ENCODE data around the gene DPEP2.
"Not testable (repeated sequence)": the region's sequence is repeated elsewhere in the genome, so short reads cannot be mapped to it uniquely, and the experiment has no call there.

- not testable (repeated sequence) for TF ChIP-seq CTCF (IDR thresholded peaks at IDR 0.05; ENCODE audit: low read length); EZH2 (IDR thresholded peaks at IDR 0.05; ENCODE audit: borderline replicate concordance, low read length)
These were observed 30.8 kb upstream of the DPEP2 start for GRCh38 chr16:68030108-68030507.
